ENCODE results near the gene KCNA10. TPM values are rescaled to one million over a fixed set of nuclear protein-coding genes. Genes with fewer than 3 reads are reported as not detected.

The KCNA10 gene
- total RNA-seq, 6 donors from 2014 or later: not detected

GRCh38 chr1:110503471-110503870 is 15.5 kb downstream of the KCNA10 start:
- no peaks in the 10 kb centered on the region for H3K36me3 ChIP-seq
- no peak for TF ChIP-seq POLR2A (IDR thresholded peaks at IDR 0.05)
- TF ChIP-seq EP300 (IDR thresholded peaks at IDR 0.05): no peak
- no peak for TF ChIP-seq POLR2AphosphoS5 (IDR thresholded peaks at IDR 0.05)
- no peak for TF ChIP-seq CTCF (IDR thresholded peaks at IDR 0.05)
- H3K4me1 ChIP-seq: peaks cover 0 to 7% (median 0%) of the 10 kb centered on the region in 4 donors
- H3K27ac ChIP-seq: no peak overlapping the region
- no peak overlapping the region for H3K4me3 ChIP-seq
- 79 to 86% methylated on average over 5 of the region's 5 CpGs for WGBS, 2 donors
- no peaks in the 10 kb centered on the region for H3K27me3 ChIP-seq
- no peaks in the 10 kb centered on the region for H3K9me3 ChIP-seq
- ATAC-seq (ENCODE audit: low FRiP score in 2 of 2) (no peak), DNase-seq (no peak)

DNA sequence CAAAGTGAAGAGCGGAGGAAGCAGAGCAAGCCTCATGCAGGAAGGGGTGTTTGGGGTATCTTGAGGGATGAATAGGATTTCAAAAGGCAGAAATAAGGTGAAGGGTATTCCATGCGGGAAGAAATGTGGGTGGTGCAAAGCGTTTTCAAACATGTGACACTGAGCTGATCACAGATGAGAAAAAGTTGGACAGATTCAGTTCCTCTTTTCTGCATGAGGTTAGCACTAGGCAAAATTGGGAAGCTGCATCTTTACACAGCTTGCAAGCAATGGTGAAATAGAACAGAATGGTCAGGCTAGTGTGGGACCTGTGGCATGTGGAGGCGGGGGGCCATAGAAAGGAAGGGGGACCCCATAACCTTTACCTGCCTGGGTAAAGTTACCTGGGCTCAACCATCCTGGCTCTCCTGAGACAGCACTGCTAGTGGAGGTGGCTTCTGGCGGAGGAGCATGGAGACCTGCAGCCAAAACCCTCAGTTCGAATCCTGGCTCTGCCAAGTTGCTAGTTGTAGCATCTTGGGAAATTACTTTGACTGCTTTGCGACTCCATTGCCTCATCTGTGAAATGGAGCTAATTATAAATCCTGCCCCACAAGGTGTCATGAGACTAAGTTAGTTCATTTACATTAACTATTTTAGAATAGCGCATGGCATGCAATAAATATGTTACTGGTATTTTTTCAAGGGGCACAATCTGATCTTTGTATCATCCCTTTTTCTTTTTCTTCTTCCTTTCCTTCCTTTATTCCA is 16.4 kb downstream of the KCNA10 start:
- Histone ChIP-seq H3K27ac (no peak overlapping the region), H3K4me1 (no peaks in the 10 kb centered on the region), H3K27me3 (no peaks in the 10 kb centered on the region), H3K36me3 (no peaks in the 10 kb centered on the region), H3K9me3 (no peaks in the 10 kb centered on the region), H3K4me3 (no peak overlapping the region)
- no peak for TF ChIP-seq POLR2A (IDR thresholded peaks at IDR 0.05)
- TF ChIP-seq POLR2AphosphoS5 (IDR thresholded peaks at IDR 0.05): no peak
- TF ChIP-seq EP300 (IDR thresholded peaks at IDR 0.05): no peak
- no peak for TF ChIP-seq CTCF (IDR thresholded peaks at IDR 0.05)
- WGBS, 2 donors: 68 to 74% methylated on average over 6 to 8 of the region's 8 CpGs
- ATAC-seq (ENCODE audit: low FRiP score in 2 of 2): peak in 1 of 2 donors; percentile 81
- DNase-seq: no peak

DNA sequence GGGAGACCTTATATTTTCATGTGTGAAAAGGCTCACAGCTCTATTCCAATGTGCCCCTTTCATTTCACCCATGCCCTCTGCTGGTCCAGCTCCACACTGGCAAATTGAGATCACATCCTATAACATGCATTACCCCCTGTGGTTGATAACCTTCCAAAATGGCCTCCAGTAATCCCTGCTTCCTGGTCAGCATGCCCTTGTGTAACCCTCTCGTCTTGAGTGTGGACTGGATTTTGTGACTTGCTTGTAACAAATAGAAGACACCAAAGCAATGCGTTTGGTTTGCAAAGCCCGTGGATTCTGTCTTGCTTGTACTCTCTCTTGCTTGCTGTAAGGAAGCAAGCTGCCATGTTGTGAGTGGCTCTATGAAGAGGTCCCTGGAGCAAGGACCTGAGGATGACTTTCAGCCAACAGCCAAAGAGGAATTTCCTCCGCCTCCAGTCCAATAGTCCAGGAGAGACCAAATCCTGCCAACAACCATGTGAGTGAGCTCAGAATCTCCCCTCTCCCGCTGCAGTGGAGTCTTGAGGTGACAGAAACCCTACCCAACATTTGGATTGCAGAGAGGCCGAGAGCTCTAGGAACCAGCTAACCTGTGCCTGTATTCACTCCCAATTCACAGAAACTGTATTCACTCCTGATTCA is 17.4 kb downstream of the KCNA10 start:
- ATAC-seq (ENCODE audit: low FRiP score in 2 of 2) (no peak), DNase-seq (no peak)
- no peak overlapping the region for H3K27ac ChIP-seq
- WGBS, 2 donors: 78 to 81% methylated on average over 6 of the region's 6 CpGs
- TF ChIP-seq POLR2AphosphoS5 (IDR thresholded peaks at IDR 0.05) (no peak), EP300 (IDR thresholded peaks at IDR 0.05) (no peak)
- H3K27me3 ChIP-seq: no peaks in the 10 kb centered on the region
- no peaks in the 10 kb centered on the region for H3K4me1 ChIP-seq
- no peaks in the 10 kb centered on the region for H3K36me3 ChIP-seq
- H3K4me3 ChIP-seq: no peak overlapping the region
- no peaks in the 10 kb centered on the region for H3K9me3 ChIP-seq

DNA sequence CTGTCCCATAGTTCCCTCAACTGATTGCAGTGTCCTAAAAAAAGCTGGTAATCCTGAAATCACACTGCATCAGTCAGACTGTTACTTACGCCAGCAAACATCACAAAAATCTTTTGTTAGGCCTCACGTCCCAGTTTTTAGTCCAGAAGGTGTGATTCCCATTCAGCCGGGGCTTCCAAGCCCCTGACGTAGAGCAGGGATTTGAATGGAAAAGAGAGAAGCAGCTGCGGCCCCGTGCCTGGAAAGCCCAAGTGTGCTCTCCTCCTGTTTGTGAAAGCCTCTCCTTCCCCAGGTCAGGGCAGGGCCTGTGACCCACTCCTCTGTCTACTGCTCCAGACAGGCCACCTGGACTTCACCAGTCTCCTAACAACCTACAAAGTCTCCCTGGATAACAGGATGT is 20.7 kb downstream of the KCNA10 start:
- no peaks in the 10 kb centered on the region for H3K27me3 ChIP-seq
- DNase-seq (no peak), ATAC-seq (ENCODE audit: low FRiP score in 2 of 2) (no peak)
- H3K27ac ChIP-seq: no peak overlapping the region
- no peaks in the 10 kb centered on the region for H3K9me3 ChIP-seq
- 67 to 73% methylated on average over 6 of the region's 6 CpGs for WGBS, 2 donors
- H3K4me1 ChIP-seq: no peaks in the 10 kb centered on the region
- no peak overlapping the region for H3K4me3 ChIP-seq
- no peaks in the 10 kb centered on the region for H3K36me3 ChIP-seq
- no peak for TF ChIP-seq CTCF (IDR thresholded peaks at IDR 0.05)
- TF ChIP-seq POLR2A (IDR thresholded peaks at IDR 0.05): no peak
- no peak for TF ChIP-seq POLR2AphosphoS5 (IDR thresholded peaks at IDR 0.05)
- TF ChIP-seq EP300 (IDR thresholded peaks at IDR 0.05): no peak

- Histone ChIP-seq H3K9me3 (no peaks in the 10 kb centered on the region), H3K4me1 (no peaks in the 10 kb centered on the region), H3K4me3 (no peak overlapping the region), H3K27ac (no peak overlapping the region), H3K36me3 (no peaks in the 10 kb centered on the region), H3K27me3 (no peaks in the 10 kb centered on the region)
- ATAC-seq (ENCODE audit: low FRiP score in 2 of 2) (peak; percentile 83 to 85), DNase-seq (peak in 1 of 2 donors; percentile 78)
- TF ChIP-seq EP300 (IDR thresholded peaks at IDR 0.05): no peak
- TF ChIP-seq CTCF (IDR thresholded peaks at IDR 0.05): peak; percentile 68 to 88 (median 78)
- no peak for TF ChIP-seq POLR2AphosphoS5 (IDR thresholded peaks at IDR 0.05)
- TF ChIP-seq POLR2A (IDR thresholded peaks at IDR 0.05): no peak
- WGBS, 2 donors: 23 to 26% methylated on average over 8 of the region's 8 CpGs
These were observed 22.9 kb downstream of the KCNA10 start for GRCh38 chr1:110495926-110496600.
